Measurements from ENCODE around the gene CNTNAP1. TPM values are rescaled to one million over a fixed set of nuclear protein-coding genes. Genes with fewer than 3 reads are reported as not detected.

The CNTNAP1 gene
- total and polyA plus RNA-seq, 8 donors, result 0.76 to 13.3 (median 7.6) TPM

DNA sequence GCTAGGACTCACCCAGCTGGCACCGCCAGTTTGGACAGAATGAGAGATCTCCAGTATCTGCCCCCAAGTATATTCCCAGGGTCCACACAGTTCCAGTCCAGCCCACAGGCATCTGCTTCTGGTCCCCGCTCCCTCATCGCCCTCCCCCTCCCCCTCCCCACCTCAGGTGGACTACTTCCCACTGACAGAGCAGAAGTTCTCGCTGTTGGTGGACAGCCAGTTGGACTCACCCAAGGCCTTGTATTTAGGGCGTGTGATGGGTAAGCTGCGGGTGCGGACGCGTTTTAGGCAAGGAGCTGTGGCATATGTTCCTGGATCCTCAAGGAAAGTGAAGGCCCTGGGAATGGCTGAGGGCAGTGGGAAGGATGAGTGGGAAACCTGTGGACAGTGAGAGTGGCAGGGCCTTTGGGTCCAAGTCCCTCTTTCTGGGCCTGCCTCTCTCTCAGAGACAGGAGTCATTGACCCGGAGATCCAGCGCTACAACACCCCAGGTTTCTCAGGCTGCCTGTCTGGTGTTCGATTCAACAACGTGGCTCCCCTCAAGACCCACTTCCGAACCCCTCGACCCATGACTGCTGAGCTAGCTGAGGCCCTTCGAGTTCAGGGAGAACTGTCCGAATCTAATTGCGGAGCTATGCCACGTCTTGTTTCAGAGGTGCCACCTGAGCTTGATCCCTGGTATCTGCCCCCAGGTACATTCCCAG, 14.9 kb downstream of the CNTNAP1 start:
- Histone ChIP-seq H3K4me1 (peaks cover 0 to 11% (median 3%) of the 10 kb centered on the region in 4 donors), H3K9me3 (no peaks in the 10 kb centered on the region), H3K4me3 (no peak overlapping the region), H3K27ac (no peak overlapping the region), H3K27me3 (no peaks in the 10 kb centered on the region), H3K36me3 (peaks cover 20 to 99% (median 96%) of the 10 kb centered on the region in 4 donors)
- no peak for DNase-seq
- intact Hi-C loops (cut with DNase I; ENCODE audit: low total_unique reads), result no loop called here
- WGBS, 5 donors, result 92 to 97% (median 94%) methylated on average over 18 to 19 of the region's 19 CpGs
- no peak for TF ChIP-seq POLR2A (IDR thresholded peaks at IDR 0.05)
- TF ChIP-seq, protein P1, sequence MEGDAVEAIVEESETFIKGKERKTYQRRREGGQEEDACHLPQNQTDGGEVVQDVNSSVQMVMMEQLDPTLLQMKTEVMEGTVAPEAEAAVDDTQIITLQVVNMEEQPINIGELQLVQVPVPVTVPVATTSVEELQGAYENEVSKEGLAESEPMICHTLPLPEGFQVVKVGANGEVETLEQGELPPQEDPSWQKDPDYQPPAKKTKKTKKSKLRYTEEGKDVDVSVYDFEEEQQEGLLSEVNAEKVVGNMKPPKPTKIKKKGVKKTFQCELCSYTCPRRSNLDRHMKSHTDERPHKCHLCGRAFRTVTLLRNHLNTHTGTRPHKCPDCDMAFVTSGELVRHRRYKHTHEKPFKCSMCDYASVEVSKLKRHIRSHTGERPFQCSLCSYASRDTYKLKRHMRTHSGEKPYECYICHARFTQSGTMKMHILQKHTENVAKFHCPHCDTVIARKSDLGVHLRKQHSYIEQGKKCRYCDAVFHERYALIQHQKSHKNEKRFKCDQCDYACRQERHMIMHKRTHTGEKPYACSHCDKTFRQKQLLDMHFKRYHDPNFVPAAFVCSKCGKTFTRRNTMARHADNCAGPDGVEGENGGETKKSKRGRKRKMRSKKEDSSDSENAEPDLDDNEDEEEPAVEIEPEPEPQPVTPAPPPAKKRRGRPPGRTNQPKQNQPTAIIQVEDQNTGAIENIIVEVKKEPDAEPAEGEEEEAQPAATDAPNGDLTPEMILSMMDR (IDR thresholded peaks at IDR 0.05), result no peak
- no peak for TF ChIP-seq EP300 (IDR thresholded peaks at IDR 0.05)
- no peak for TF ChIP-seq POLR2AphosphoS5 (IDR thresholded peaks at IDR 0.05)

DNA sequence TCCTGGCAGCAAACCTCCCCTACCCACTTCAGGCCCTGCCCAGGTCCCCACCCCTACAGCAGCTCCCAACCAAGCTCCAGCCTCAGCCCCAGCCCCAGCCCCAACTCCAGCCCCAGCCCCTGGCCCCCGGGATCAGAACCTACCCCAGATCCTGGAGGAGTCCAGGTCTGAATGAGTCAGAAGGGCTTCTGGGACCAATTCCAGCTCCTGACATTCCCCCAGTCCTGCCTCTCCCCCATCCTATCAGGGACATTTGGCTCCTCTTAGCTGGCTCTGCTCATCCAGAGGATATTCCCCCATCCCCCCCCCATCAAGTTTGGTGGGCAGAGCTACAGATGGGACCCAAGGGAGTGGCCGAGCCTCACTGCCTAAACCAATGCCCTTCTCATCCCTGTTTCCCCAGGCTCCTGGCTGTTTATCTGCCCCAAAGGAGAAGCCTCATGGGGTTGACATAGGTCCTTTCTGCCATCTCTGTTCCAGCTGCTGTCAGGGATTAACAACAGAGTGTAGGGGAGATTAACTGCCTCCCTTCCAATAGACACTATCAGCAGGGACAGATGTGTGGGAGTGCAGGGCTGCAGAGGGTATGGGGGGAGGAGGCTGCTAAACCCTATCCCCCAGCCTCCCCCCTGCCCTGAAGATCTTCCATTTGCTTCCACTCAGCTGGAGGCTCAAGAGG, 16.5 kb downstream of the CNTNAP1 start:
- DNase-seq, result peak in 1 of 2 donors; percentile 72
- Histone ChIP-seq H3K4me1 (peaks cover 0 to 11% (median 3%) of the 10 kb centered on the region in 4 donors), H3K27me3 (no peaks in the 10 kb centered on the region), H3K27ac (peak overlapping the region in 2 of 5 donors; percentile 20 to 29), H3K36me3 (peaks cover 27 to 99% (median 97%) of the 10 kb centered on the region in 4 donors), H3K9me3 (no peaks in the 10 kb centered on the region), H3K4me3 (no peak overlapping the region)
- 42 to 73% (median 61%) methylated on average over 1 to 2 of the region's 2 CpGs for WGBS, 5 donors
- TF ChIP-seq POLR2AphosphoS5 (IDR thresholded peaks at IDR 0.05) (no peak), EP300 (IDR thresholded peaks at IDR 0.05) (no peak), POLR2A (IDR thresholded peaks at IDR 0.05) (no peak)
- TF ChIP-seq, protein P1 (IDR thresholded peaks at IDR 0.05), result no peak
- intact Hi-C loops (cut with DNase I; ENCODE audit: low total_unique reads), result no loop called here

DNA sequence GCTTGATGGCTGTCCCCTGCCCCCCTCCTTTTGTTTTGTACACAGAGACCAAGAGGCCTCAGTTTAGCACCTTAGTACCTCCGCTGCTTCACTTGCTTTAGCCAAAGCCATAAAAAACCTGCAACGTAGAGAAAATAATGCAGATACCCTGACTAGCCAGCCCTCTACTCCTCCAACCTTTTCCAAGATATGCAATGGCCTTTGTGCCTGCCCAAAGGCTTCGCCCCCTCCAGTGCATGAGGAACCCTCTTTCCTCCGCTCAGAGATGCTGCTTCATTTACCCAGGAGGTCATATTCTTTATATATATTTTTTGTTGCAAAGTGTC, 17.0 kb downstream of the CNTNAP1 start:
- Histone ChIP-seq H3K9me3 (no peaks in the 10 kb centered on the region), H3K27me3 (no peaks in the 10 kb centered on the region), H3K4me1 (peaks cover 0 to 11% (median 3%) of the 10 kb centered on the region in 4 donors), H3K4me3 (no peak overlapping the region), H3K36me3 (peaks cover 27 to 100% (median 97%) of the 10 kb centered on the region in 4 donors), H3K27ac (peak overlapping the region in 2 of 5 donors; percentile 20 to 29)
- intact Hi-C loops (cut with DNase I; ENCODE audit: low total_unique reads), result no loop called here
- TF ChIP-seq POLR2AphosphoS5 (IDR thresholded peaks at IDR 0.05) (no peak), POLR2A (IDR thresholded peaks at IDR 0.05) (no peak), EP300 (IDR thresholded peaks at IDR 0.05) (no peak)
- TF ChIP-seq, protein P1 (IDR thresholded peaks at IDR 0.05), result no peak
- DNase-seq, result no peak
- 92 to 95% (median 93%) methylated on average over 4 of the region's 4 CpGs for WGBS, 5 donors

DNA sequence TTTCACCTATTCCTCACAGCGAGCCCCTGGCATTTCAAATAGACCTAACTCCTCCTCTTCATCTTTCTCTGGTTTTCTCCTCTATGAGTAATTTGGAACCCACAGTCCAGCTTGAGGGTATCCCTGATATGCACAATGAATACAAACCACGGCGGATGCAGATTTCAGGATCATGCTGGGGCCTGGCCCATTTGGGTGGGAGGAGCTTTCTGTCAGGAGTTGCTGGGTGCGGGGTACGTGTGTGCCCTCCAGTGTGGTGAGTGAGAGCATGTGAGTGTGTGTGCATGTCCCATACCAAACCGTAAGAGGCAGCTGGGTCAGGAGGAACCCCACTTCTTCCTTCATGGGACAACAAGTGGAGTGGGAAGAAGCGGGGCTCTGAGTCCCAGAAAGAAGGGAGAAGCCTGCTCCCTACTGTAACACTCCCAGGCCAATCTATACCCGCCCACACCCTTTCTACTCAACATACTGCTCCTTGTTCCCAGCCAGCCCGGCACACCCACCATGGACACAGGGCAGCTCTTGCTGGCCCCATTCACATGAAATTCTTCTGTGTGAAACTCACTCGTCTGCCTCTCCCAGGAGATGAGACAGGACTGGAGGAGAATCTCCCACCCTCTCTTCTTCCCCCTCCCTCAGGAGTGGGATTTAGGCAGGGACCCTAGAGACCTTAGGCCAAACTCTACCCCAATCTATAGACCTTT, 18.4 kb downstream of the CNTNAP1 start:
- intact Hi-C loops (cut with DNase I; ENCODE audit: low total_unique reads), result loop anchor here (10.0 kb wide), 1 partner anchor 254 kb away; no protein-coding TSS in a partner anchor
- Histone ChIP-seq H3K4me3 (no peak overlapping the region), H3K36me3 (peaks cover 37 to 100% (median 97%) of the 10 kb centered on the region in 4 donors), H3K27ac (no peak overlapping the region), H3K4me1 (peaks cover 0 to 11% (median 3%) of the 10 kb centered on the region in 4 donors), H3K9me3 (no peaks in the 10 kb centered on the region), H3K27me3 (no peaks in the 10 kb centered on the region)
- TF ChIP-seq POLR2AphosphoS5 (IDR thresholded peaks at IDR 0.05) (no peak), POLR2A (IDR thresholded peaks at IDR 0.05) (no peak), EP300 (IDR thresholded peaks at IDR 0.05) (no peak)
- TF ChIP-seq, protein P1 (IDR thresholded peaks at IDR 0.05), result no peak
- no peak for DNase-seq
- 74 to 85% (median 81%) methylated on average over 9 to 10 of the region's 10 CpGs for WGBS, 5 donors

All from stomach (tissue), 9 donors.